GM21786 (cell line): ENCODE data around the gene POLK.

ENCODE experiments used
- ATAC-seq: cut with Tn5 transposase; IDR thresholded peaks from one replicate; pipeline ENCODE4 v1.9.1; 2021; ENCODE audit not compliant: unreplicated experiment

Gene POLK

GRCh38 chr5:75639535-75640311 lies 128.0 kb downstream of the POLK start:
- ATAC-seq = no peak

- no peak for ATAC-seq
Measured at GRCh38 chr5:75640395-75640794, 128.7 kb downstream of the POLK start.

GRCh38 chr5:75640826-75641225 lies 129.1 kb downstream of the POLK start:
- ATAC-seq = no peak

GRCh38 chr5:75648712-75649111 lies 137.0 kb downstream of the POLK start:
- no peak for ATAC-seq
